Measurements from ENCODE around the gene HLCS.

Gene HLCS

GRCh38 chr21:36810443-36810842 lies 156.0 kb downstream of the HLCS start:
- Histone ChIP-seq H2AFZ (ENCODE audit: low read length) (no peak overlapping the region), H3K79me2 (ENCODE audit: insufficient read depth, low read length) (no peaks in the 10 kb centered on the region), H3K4me3 (ENCODE audit: low read length, poor library complexity, severe bottlenecking) (no peak overlapping the region), H4K20me1 (ENCODE audit: insufficient read depth, low read length, poor library complexity, severe bottlenecking) (no peaks in the 10 kb centered on the region), H3K9ac (ENCODE audit: low read depth, low read length, poor library complexity, severe bottlenecking) (no peak overlapping the region), H3K9me2 (replicated peaks; ENCODE audit: low read depth, low read length) (no peaks in the 10 kb centered on the region), H3K9me3 (ENCODE audit: insufficient read depth, low read depth, low read length) (no peaks in the 10 kb centered on the region), H3K27me3 (ENCODE audit: insufficient read depth, low read length, poor library complexity, severe bottlenecking) (no peaks in the 10 kb centered on the region), H3K4me2 (ENCODE audit: low read depth, low read length, poor library complexity, severe bottlenecking) (no peak overlapping the region), H3K4me1 (ENCODE audit: insufficient read depth, low read length, poor library complexity, severe bottlenecking) (no peaks in the 10 kb centered on the region), H3F3A (ENCODE audit: low read depth) (no peaks in the 10 kb centered on the region), H3K36me3 (ENCODE audit: insufficient read depth, low read length) (no peaks in the 10 kb centered on the region)
- TF ChIP-seq EZH2phosphoT487 (IDR thresholded peaks at IDR 0.05; ENCODE audit: borderline replicate concordance) (no peak), CTCF (conservative IDR thresholded peaks at IDR 0.05; ENCODE audit: low read length) (no peak)

- H3K27me3 ChIP-seq (ENCODE audit: insufficient read depth, low read length, poor library complexity, severe bottlenecking): no peaks in the 10 kb centered on the region
- H4K20me1 ChIP-seq (ENCODE audit: insufficient read depth, low read length, poor library complexity, severe bottlenecking): no peaks in the 10 kb centered on the region
- no peak overlapping the region for H3K9ac ChIP-seq (ENCODE audit: low read depth, low read length, poor library complexity, severe bottlenecking)
- TF ChIP-seq CTCF (conservative IDR thresholded peaks at IDR 0.05; ENCODE audit: low read length) (no peak), EZH2phosphoT487 (IDR thresholded peaks at IDR 0.05; ENCODE audit: borderline replicate concordance) (no peak)
- H3K4me3 ChIP-seq (ENCODE audit: low read length, poor library complexity, severe bottlenecking): no peak overlapping the region
- H2AFZ ChIP-seq (ENCODE audit: low read length): no peak overlapping the region
- no peaks in the 10 kb centered on the region for H3K36me3 ChIP-seq (ENCODE audit: insufficient read depth, low read length)
- H3F3A ChIP-seq (ENCODE audit: low read depth): no peaks in the 10 kb centered on the region
- H3K79me2 ChIP-seq (ENCODE audit: insufficient read depth, low read length): no peaks in the 10 kb centered on the region
- no peak overlapping the region for H3K4me2 ChIP-seq (ENCODE audit: low read depth, low read length, poor library complexity, severe bottlenecking)
- no peaks in the 10 kb centered on the region for H3K9me2 ChIP-seq (replicated peaks; ENCODE audit: low read depth, low read length)
- H3K9me3 ChIP-seq (ENCODE audit: insufficient read depth, low read depth, low read length): no peaks in the 10 kb centered on the region
- no peaks in the 10 kb centered on the region for H3K4me1 ChIP-seq (ENCODE audit: insufficient read depth, low read length, poor library complexity, severe bottlenecking)
These were observed 159.0 kb downstream of the HLCS start for GRCh38 chr21:36807422-36807928.

- Histone ChIP-seq H4K20me1 (ENCODE audit: insufficient read depth, low read length, poor library complexity, severe bottlenecking) (no peaks in the 10 kb centered on the region), H3K27me3 (ENCODE audit: insufficient read depth, low read length, poor library complexity, severe bottlenecking) (no peaks in the 10 kb centered on the region), H3K9me3 (ENCODE audit: insufficient read depth, low read depth, low read length) (no peaks in the 10 kb centered on the region), H3F3A (ENCODE audit: low read depth) (no peaks in the 10 kb centered on the region), H3K9ac (ENCODE audit: low read depth, low read length, poor library complexity, severe bottlenecking) (no peak overlapping the region), H3K4me2 (ENCODE audit: low read depth, low read length, poor library complexity, severe bottlenecking) (no peak overlapping the region), H3K79me2 (ENCODE audit: insufficient read depth, low read length) (no peaks in the 10 kb centered on the region), H2AFZ (ENCODE audit: low read length) (no peak overlapping the region), H3K9me2 (replicated peaks; ENCODE audit: low read depth, low read length) (no peaks in the 10 kb centered on the region), H3K4me1 (ENCODE audit: insufficient read depth, low read length, poor library complexity, severe bottlenecking) (no peaks in the 10 kb centered on the region), H3K36me3 (ENCODE audit: insufficient read depth, low read length) (no peaks in the 10 kb centered on the region), H3K4me3 (ENCODE audit: low read length, poor library complexity, severe bottlenecking) (no peak overlapping the region)
- TF ChIP-seq EZH2phosphoT487 (IDR thresholded peaks at IDR 0.05; ENCODE audit: borderline replicate concordance) (no peak), CTCF (conservative IDR thresholded peaks at IDR 0.05; ENCODE audit: low read length) (no peak)
These were observed 160.4 kb downstream of the HLCS start for GRCh38 chr21:36806103-36806502.

Measured in Loucy (cell line).